ENCODE measurements around the gene LIPC.

Gene LIPC

GRCh38 chr15:58526647-58527192, 94.9 kb downstream of the LIPC start:
- no peak for TF ChIP-seq CTCF (IDR thresholded peaks at IDR 0.05; ENCODE audit: borderline replicate concordance, control extremely low read depth, extremely low read depth, insufficient read depth, missing control alignments)
- no peak for DNase-seq (ENCODE audit: low spot score)
- in situ Hi-C loops (cut with MboI; ENCODE audit: low sequenced_read_pairs, unreplicated experiment): no loop called here

GRCh38 chr15:58527573-58528187, 95.9 kb downstream of the LIPC start:
- DNase-seq (ENCODE audit: low spot score): no peak
- TF ChIP-seq CTCF (IDR thresholded peaks at IDR 0.05; ENCODE audit: borderline replicate concordance, control extremely low read depth, extremely low read depth, insufficient read depth, missing control alignments): no peak
- in situ Hi-C loops (cut with MboI; ENCODE audit: low sequenced_read_pairs, unreplicated experiment): no loop called here

GRCh38 chr15:58528188-58528870, 96.5 kb downstream of the LIPC start:
- DNase-seq (ENCODE audit: low spot score): no peak
- no peak for TF ChIP-seq CTCF (IDR thresholded peaks at IDR 0.05; ENCODE audit: borderline replicate concordance, control extremely low read depth, extremely low read depth, insufficient read depth, missing control alignments)
- in situ Hi-C loops (cut with MboI; ENCODE audit: low sequenced_read_pairs, unreplicated experiment): no loop called here

- in situ Hi-C loops (cut with MboI; ENCODE audit: low sequenced_read_pairs, unreplicated experiment): no loop called here
- DNase-seq (ENCODE audit: low spot score): no peak
- no peak for TF ChIP-seq CTCF (IDR thresholded peaks at IDR 0.05; ENCODE audit: borderline replicate concordance, control extremely low read depth, extremely low read depth, insufficient read depth, missing control alignments)
Measured at GRCh38 chr15:58529041-58529440, 97.2 kb downstream of the LIPC start.

GRCh38 chr15:58530056-58530590, 98.3 kb downstream of the LIPC start:
- TF ChIP-seq CTCF (IDR thresholded peaks at IDR 0.05; ENCODE audit: borderline replicate concordance, control extremely low read depth, extremely low read depth, insufficient read depth, missing control alignments): no peak
- in situ Hi-C loops (cut with MboI; ENCODE audit: low sequenced_read_pairs, unreplicated experiment): no loop called here
- no peak for DNase-seq (ENCODE audit: low spot score)

- no peak for DNase-seq (ENCODE audit: low spot score)
- no peak for TF ChIP-seq CTCF (IDR thresholded peaks at IDR 0.05; ENCODE audit: borderline replicate concordance, control extremely low read depth, extremely low read depth, insufficient read depth, missing control alignments)
- in situ Hi-C loops (cut with MboI; ENCODE audit: low sequenced_read_pairs, unreplicated experiment): no loop called here
Measured at GRCh38 chr15:58532126-58532525, 100.3 kb downstream of the LIPC start.

All from GM13976 (cell line).